Measurements from ENCODE around the gene TTC3.
"Not testable (repeated sequence)": the region's sequence is repeated elsewhere in the genome, so short reads cannot be mapped to it uniquely, and the experiment has no call there.

Gene TTC3

DNA sequence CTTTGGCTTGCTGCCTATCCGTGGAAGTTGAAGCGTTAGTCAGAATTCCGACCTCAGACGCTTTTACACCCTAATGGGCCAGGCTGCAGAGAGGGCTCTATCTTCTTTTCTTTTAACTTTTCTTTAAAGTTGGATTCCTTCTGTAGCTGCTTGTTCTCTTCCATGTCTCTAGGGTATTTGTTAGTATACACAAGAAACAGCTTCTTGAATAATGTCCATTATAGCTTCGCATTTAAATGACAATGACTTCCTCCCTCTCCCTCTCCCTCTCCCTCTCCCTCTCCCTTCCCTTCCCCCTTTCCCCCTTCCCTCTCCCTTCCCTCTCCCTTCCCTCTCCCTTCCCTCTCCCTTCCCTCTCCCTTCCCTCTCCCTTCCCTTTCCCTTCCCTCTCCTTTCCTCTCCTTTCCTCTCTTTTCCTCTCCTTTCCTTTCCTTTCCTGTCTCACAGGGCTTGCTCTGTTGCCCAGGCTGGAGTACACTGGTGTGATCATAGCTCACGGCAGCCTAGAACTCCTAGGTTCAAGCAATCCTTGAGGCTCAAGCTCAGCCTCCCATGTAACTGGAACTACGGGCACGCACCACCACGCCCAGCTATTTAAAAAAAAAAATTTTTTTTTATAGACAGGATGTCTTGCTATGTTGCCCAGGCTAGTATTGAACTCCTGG lies 33.5 kb upstream of the TTC3 start:
- Histone ChIP-seq H3K27ac (no peak overlapping the region), H3K36me3 (ENCODE audit: insufficient read depth, low read length) (no peaks in the 10 kb centered on the region), H3K9ac (ENCODE audit: insufficient read length) (no peak overlapping the region), H3K4me3 (no peak overlapping the region), H3K9me3 (ENCODE audit: low read depth, low read length) (no peaks in the 10 kb centered on the region)
- no peak for DNase-seq (ENCODE audit: low read depth, low spot score)
- TF ChIP-seq EZH2 (IDR thresholded peaks at IDR 0.05) (no peak), FOXP2 (optimal IDR thresholded peaks at IDR 0.05; ENCODE audit: control extremely low read depth, extremely low read length, insufficient read depth) (no peak), POLR2AphosphoS5 (IDR thresholded peaks at IDR 0.05; ENCODE audit: borderline replicate concordance, low read depth, low read length) (no peak)

GRCh38 chr21:37040212-37040611 lies 32.8 kb upstream of the TTC3 start:
- Histone ChIP-seq H3K27ac (no peak overlapping the region), H3K9me3 (ENCODE audit: low read depth, low read length) (no peaks in the 10 kb centered on the region), H3K36me3 (ENCODE audit: insufficient read depth, low read length) (no peaks in the 10 kb centered on the region), H3K9ac (ENCODE audit: insufficient read length) (no peak overlapping the region), H3K4me3 (no peak overlapping the region)
- no peak for DNase-seq (ENCODE audit: low read depth, low spot score)
- TF ChIP-seq FOXP2 (optimal IDR thresholded peaks at IDR 0.05; ENCODE audit: control extremely low read depth, extremely low read length, insufficient read depth) (no peak), POLR2AphosphoS5 (IDR thresholded peaks at IDR 0.05; ENCODE audit: borderline replicate concordance, low read depth, low read length) (no peak)

DNA sequence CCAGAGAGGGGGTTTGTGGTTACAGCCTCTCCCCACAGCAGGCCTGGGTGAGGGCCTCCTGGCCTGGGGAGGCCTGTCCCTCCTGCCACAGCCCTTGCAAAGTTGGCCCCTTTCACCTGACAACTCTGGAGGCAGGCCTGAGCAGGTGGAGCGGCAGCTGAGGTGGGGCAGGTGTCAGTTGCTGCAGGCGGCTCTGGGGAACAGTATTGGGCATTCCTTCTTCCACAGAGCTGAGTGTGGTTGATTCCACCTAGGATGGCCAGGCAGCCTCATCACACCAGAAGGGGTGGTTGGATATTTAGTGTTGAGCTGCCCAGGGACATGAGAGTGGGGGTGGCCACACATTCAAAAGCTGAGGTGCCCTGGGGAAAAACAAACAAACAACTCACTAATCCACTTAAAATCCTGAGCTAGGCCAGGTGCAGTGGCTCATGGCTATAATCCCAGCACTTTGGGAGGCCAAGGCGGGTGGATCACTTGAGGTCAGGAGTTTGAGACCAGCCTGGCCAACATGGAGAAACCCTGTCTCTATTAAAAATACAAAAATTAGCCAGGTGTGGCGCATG lies 31.3 kb upstream of the TTC3 start:
- Histone ChIP-seq H3K9ac (ENCODE audit: insufficient read length) (no peak overlapping the region), H3K36me3 (ENCODE audit: insufficient read depth, low read length) (no peaks in the 10 kb centered on the region), H3K9me3 (ENCODE audit: low read depth, low read length) (no peaks in the 10 kb centered on the region), H3K4me3 (no peak overlapping the region), H3K27ac (no peak overlapping the region)
- DNase-seq (ENCODE audit: low read depth, low spot score), result no peak
- TF ChIP-seq EZH2 (IDR thresholded peaks at IDR 0.05) (no peak), FOXP2 (optimal IDR thresholded peaks at IDR 0.05; ENCODE audit: control extremely low read depth, extremely low read length, insufficient read depth) (no peak), POLR2AphosphoS5 (IDR thresholded peaks at IDR 0.05; ENCODE audit: borderline replicate concordance, low read depth, low read length) (no peak)

- Histone ChIP-seq H3K36me3 (ENCODE audit: insufficient read depth, low read length) (no peaks in the 10 kb centered on the region), H3K9ac (ENCODE audit: insufficient read length) (no peak overlapping the region), H3K4me3 (no peak overlapping the region), H3K9me3 (ENCODE audit: low read depth, low read length) (no peaks in the 10 kb centered on the region), H3K27ac (no peak overlapping the region)
- no peak for DNase-seq (ENCODE audit: low read depth, low spot score)
- TF ChIP-seq EZH2 (IDR thresholded peaks at IDR 0.05), result no peak
- TF ChIP-seq FOXP2 (optimal IDR thresholded peaks at IDR 0.05; ENCODE audit: control extremely low read depth, extremely low read length, insufficient read depth), result no peak
- TF ChIP-seq POLR2AphosphoS5 (IDR thresholded peaks at IDR 0.05; ENCODE audit: borderline replicate concordance, low read depth, low read length), result no peak
These were observed 29.2 kb upstream of the TTC3 start for GRCh38 chr21:37043818-37044217.

- H3K9ac ChIP-seq (ENCODE audit: insufficient read length), result no peak overlapping the region
- H3K9me3 ChIP-seq (ENCODE audit: low read depth, low read length), result no peaks in the 10 kb centered on the region
- TF ChIP-seq POLR2AphosphoS5 (IDR thresholded peaks at IDR 0.05; ENCODE audit: borderline replicate concordance, low read depth, low read length) (no peak), FOXP2 (optimal IDR thresholded peaks at IDR 0.05; ENCODE audit: control extremely low read depth, extremely low read length, insufficient read depth) (no peak), EZH2 (IDR thresholded peaks at IDR 0.05) (no peak)
- H3K36me3 ChIP-seq (ENCODE audit: insufficient read depth, low read length), result no peaks in the 10 kb centered on the region
- H3K27ac ChIP-seq, result no peak overlapping the region
- H3K4me3 ChIP-seq, result no peak overlapping the region
- no peak for DNase-seq (ENCODE audit: low read depth, low spot score)
These were observed 28.4 kb upstream of the TTC3 start for GRCh38 chr21:37044643-37045042.

- TF ChIP-seq EZH2 (IDR thresholded peaks at IDR 0.05) (no peak), POLR2AphosphoS5 (IDR thresholded peaks at IDR 0.05; ENCODE audit: borderline replicate concordance, low read depth, low read length) (no peak), FOXP2 (optimal IDR thresholded peaks at IDR 0.05; ENCODE audit: control extremely low read depth, extremely low read length, insufficient read depth) (no peak)
- Histone ChIP-seq H3K9me3 (ENCODE audit: low read depth, low read length) (no peaks in the 10 kb centered on the region), H3K27ac (no peak overlapping the region), H3K9ac (ENCODE audit: insufficient read length) (no peak overlapping the region), H3K36me3 (ENCODE audit: insufficient read depth, low read length) (no peaks in the 10 kb centered on the region), H3K4me3 (no peak overlapping the region)
- DNase-seq (ENCODE audit: low read depth, low spot score), result no peak
These were observed 27.9 kb upstream of the TTC3 start for GRCh38 chr21:37045149-37045548.

DNA sequence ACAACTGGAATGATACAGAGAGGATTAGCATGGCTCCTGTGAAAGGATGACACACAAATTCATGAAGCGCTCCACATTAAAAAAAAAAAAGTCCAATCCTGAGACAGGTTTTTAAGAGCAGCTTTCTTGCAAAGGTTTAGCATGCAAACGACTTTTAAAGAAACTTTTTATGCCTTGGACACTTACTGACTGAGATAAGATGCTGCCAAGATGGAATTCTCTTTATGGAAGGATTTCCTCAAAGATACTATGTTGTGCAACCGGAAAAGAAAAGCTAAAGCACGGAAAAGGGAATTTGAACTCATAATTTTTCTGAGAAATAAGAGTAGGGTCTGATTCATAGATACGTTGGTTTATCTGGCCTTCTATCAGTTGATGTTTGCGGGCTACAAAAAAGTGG lies 27.5 kb upstream of the TTC3 start:
- Histone ChIP-seq H3K36me3 (ENCODE audit: insufficient read depth, low read length) (no peaks in the 10 kb centered on the region), H3K9me3 (ENCODE audit: low read depth, low read length) (no peaks in the 10 kb centered on the region), H3K4me3 (no peak overlapping the region), H3K9ac (ENCODE audit: insufficient read length) (no peak overlapping the region), H3K27ac (no peak overlapping the region)
- no peak for DNase-seq (ENCODE audit: low read depth, low spot score)
- TF ChIP-seq POLR2AphosphoS5 (IDR thresholded peaks at IDR 0.05; ENCODE audit: borderline replicate concordance, low read depth, low read length) (no peak), EZH2 (IDR thresholded peaks at IDR 0.05) (no peak), FOXP2 (optimal IDR thresholded peaks at IDR 0.05; ENCODE audit: control extremely low read depth, extremely low read length, insufficient read depth) (no peak)

DNA sequence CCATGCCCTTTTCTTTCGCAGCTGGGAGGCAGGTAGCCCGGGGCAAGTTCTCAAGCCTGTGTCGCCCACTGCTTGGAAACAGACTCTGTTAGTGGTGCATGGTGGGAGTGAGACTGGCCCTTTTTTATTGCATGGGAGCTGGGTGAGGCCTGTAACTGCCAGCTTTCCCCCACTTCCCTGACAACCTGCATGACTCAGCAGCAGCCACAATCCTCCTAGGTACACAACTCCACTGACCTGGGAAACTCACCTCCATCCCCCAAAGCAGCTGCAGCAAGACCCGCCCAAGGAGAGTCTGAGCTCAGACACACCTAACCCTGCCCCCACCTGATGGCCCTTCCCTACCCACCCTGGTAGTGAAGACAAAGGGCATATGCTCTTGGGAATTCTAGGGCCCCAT lies 26.0 kb upstream of the TTC3 start:
- Histone ChIP-seq H3K4me3 (no peak overlapping the region), H3K9me3 (ENCODE audit: low read depth, low read length) (no peaks in the 10 kb centered on the region), H3K9ac (ENCODE audit: insufficient read length) (no peak overlapping the region), H3K36me3 (ENCODE audit: insufficient read depth, low read length) (no peaks in the 10 kb centered on the region), H3K27ac (no peak overlapping the region)
- TF ChIP-seq FOXP2 (optimal IDR thresholded peaks at IDR 0.05; ENCODE audit: control extremely low read depth, extremely low read length, insufficient read depth) (no peak), EZH2 (IDR thresholded peaks at IDR 0.05) (no peak), POLR2AphosphoS5 (IDR thresholded peaks at IDR 0.05; ENCODE audit: borderline replicate concordance, low read depth, low read length) (no peak)
- no peak for DNase-seq (ENCODE audit: low read depth, low spot score)

GRCh38 chr21:37049741-37050140 lies 23.3 kb upstream of the TTC3 start:
- not testable (repeated sequence) for H3K9ac ChIP-seq (ENCODE audit: insufficient read length); H3K36me3 ChIP-seq (ENCODE audit: insufficient read depth, low read length); H3K27ac ChIP-seq; H3K4me3 ChIP-seq; H3K9me3 ChIP-seq (ENCODE audit: low read depth, low read length); DNase-seq (ENCODE audit: low read depth, low spot score)
